Esophagus squamous epithelium (tissue), 5 donors: ENCODE results near the gene PDE7B. TPM values are rescaled to one million over a fixed set of nuclear protein-coding genes. Genes with fewer than 3 reads are reported as not detected.

ENCODE experiments used
- DNase-seq: peaks from one replicate; lab custom pipeline; 2025; lab: John Stamatoyannopoulos, UW
- H3K27ac ChIP-seq, 4 donors: fragments of 200-600 bp; sonication (generic); one replicate each; pipeline ENCODE4 v1.5.1; 2016 to 2019; ENCODE audit warnings: mild to moderate bottlenecking in 1 of 4
- H3K27me3 ChIP-seq, 4 donors: fragments of 200-600 bp; sonication (generic); 1 replicate in 3 of 4; 2 replicates in 1 of 4; pipeline versions ENCODE4 v1.5.1 to v1.6.0; 2017 to 2021; ENCODE audit warnings: antibody characterized with exemption in 1 of 4
- H3K36me3 ChIP-seq, 3 donors: fragments of 200-600 bp; sonication (generic); one replicate each; pipeline ENCODE4 v1.5.1; 2016 to 2019
- H3K4me1 ChIP-seq, 3 donors: fragments of 200-600 bp; sonication (generic); one replicate each; pipeline ENCODE4 v1.5.1; 2017 to 2019
- H3K4me3 ChIP-seq, 4 donors: fragments of 200-600 bp; sonication (generic); 1 replicate in 3 of 4; 2 replicates in 1 of 4; pipeline ENCODE4 v1.5.1; 2016 to 2019; ENCODE audit warnings: mild to moderate bottlenecking in 2 of 4, moderate library complexity in 1 of 4
- H3K9me3 ChIP-seq, 3 donors: fragments of 200-600 bp; sonication (generic); one replicate each; pipeline ENCODE4 v1.5.1; 2016 to 2019
- POLR2A ChIP-seq, 4 donors: fragments of 450-650 bp; IDR thresholded peaks; one replicate each; pipeline ENCODE4 v1.6.1; 2017; ENCODE audit warnings: antibody characterized with exemption in 4 of 4, mild to moderate bottlenecking in 4 of 4, moderate library complexity in 3 of 4
- WGBS, 2 donors: methylation state at CpG; one replicate each; pipeline ENCODE4 v1.1.5; 2018; 5-methylcytosine and 5-hydroxymethylcytosine counted together
- intact Hi-C: fragments of 100-400 bp; cut with DNase I; formaldehyde crosslinking; loops from one replicate; pipeline ENCODE4 v1.15.0; 2022
- total RNA-seq, 4 donors: library from RNA; depleted of rRNA; stranded (reverse); fragments of >200 nt; gene quantifications; one replicate each; pipeline ENCODE4 v1.1.0, GENCODE V29; 2016
- TF ChIP-seq, protein P1 (sequence below), 6 experiments: fragments of 450-650 bp in 4 of 6; fragments of 200-600 bp in 2 of 6; sonication (generic) in 2 of 6; IDR thresholded peaks; one replicate each; pipeline ENCODE4 v1.5.1; 2016 to 2019; ENCODE audit warnings: antibody characterized with exemption in 6 of 6, mild to moderate bottlenecking in 4 of 6, moderate library complexity in 4 of 6
- donor health status: DM: yes; HTN: yes; CAD: no.

Gene PDE7B
- total RNA-seq, 4 donors from 2014 or later = 0.08 to 6.1 (median 0.47) TPM

DNA sequence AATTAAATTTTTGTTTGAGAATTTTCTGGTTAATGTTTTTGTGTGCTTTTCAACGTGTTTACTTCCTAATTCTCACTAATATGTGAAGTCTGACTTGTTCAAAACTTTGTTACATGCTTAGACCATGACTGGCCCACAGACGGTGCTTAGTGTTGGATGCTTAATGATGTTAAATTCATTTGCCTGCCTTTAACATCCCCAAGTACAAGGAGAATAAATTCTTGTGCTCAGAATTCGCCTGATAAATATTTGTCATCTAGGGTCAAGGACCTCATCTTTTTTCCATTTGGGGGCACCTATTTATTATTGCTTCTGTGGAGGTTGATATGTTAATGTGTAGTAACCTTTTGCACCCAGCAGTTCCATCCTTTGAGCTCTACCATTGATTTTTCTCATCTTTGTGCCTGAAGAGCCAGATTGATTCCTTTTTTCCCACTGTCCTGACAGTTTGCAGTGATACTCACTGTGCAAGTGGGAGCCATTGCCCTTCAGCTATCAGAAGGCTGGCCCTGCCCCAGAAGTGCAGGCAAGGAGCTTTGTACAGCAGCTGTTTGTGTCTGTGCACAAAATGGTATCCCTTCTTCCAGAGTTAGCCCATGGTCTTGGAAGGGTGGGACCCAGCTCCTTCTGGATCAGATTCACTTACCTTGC lies 170.8 kb downstream of the PDE7B start:
- Histone ChIP-seq H3K27me3 (no peaks in the 10 kb centered on the region), H3K27ac (no peak overlapping the region), H3K9me3 (no peaks in the 10 kb centered on the region), H3K4me1 (no peaks in the 10 kb centered on the region), H3K4me3 (no peak overlapping the region), H3K36me3 (no peaks in the 10 kb centered on the region)
- TF ChIP-seq, protein P1, sequence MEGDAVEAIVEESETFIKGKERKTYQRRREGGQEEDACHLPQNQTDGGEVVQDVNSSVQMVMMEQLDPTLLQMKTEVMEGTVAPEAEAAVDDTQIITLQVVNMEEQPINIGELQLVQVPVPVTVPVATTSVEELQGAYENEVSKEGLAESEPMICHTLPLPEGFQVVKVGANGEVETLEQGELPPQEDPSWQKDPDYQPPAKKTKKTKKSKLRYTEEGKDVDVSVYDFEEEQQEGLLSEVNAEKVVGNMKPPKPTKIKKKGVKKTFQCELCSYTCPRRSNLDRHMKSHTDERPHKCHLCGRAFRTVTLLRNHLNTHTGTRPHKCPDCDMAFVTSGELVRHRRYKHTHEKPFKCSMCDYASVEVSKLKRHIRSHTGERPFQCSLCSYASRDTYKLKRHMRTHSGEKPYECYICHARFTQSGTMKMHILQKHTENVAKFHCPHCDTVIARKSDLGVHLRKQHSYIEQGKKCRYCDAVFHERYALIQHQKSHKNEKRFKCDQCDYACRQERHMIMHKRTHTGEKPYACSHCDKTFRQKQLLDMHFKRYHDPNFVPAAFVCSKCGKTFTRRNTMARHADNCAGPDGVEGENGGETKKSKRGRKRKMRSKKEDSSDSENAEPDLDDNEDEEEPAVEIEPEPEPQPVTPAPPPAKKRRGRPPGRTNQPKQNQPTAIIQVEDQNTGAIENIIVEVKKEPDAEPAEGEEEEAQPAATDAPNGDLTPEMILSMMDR (IDR thresholded peaks at IDR 0.05) = no peak
- intact Hi-C loops = no loop called here
- WGBS, 2 donors = 64 to 66% methylated on average over 3 of the region's 3 CpGs
- DNase-seq = no peak

GRCh38 chr6:136024711-136025110 lies 173.2 kb downstream of the PDE7B start:
- no peak overlapping the region for H3K4me3 ChIP-seq
- TF ChIP-seq POLR2A (IDR thresholded peaks at IDR 0.05) = no peak
- TF ChIP-seq, protein P1 (IDR thresholded peaks at IDR 0.05) = no peak
- no peak overlapping the region for H3K27ac ChIP-seq
- H3K4me1 ChIP-seq = no peaks in the 10 kb centered on the region
- DNase-seq = no peak
- intact Hi-C loops = no loop called here
- no peaks in the 10 kb centered on the region for H3K27me3 ChIP-seq
- WGBS, 2 donors = 70 to 81% methylated on average over 4 of the region's 4 CpGs
- H3K9me3 ChIP-seq = no peaks in the 10 kb centered on the region
- no peaks in the 10 kb centered on the region for H3K36me3 ChIP-seq

- WGBS, 2 donors = 55 to 100% methylated on average over 2 of the region's 2 CpGs
- Histone ChIP-seq H3K36me3 (no peaks in the 10 kb centered on the region), H3K4me1 (no peaks in the 10 kb centered on the region), H3K27ac (no peak overlapping the region), H3K27me3 (no peaks in the 10 kb centered on the region), H3K4me3 (no peak overlapping the region), H3K9me3 (no peaks in the 10 kb centered on the region)
- no peak for DNase-seq
- intact Hi-C loops = no loop called here
- TF ChIP-seq, protein P1 (IDR thresholded peaks at IDR 0.05) = no peak
- TF ChIP-seq POLR2A (IDR thresholded peaks at IDR 0.05) = no peak
Measured at GRCh38 chr6:136025736-136026135, 174.2 kb downstream of the PDE7B start.

GRCh38 chr6:136030131-136030530 lies 178.6 kb downstream of the PDE7B start:
- intact Hi-C loops = no loop called here
- DNase-seq = no peak
- Histone ChIP-seq H3K27ac (no peak overlapping the region), H3K4me3 (no peak overlapping the region), H3K9me3 (no peaks in the 10 kb centered on the region), H3K27me3 (no peaks in the 10 kb centered on the region), H3K4me1 (peaks cover 0 to 5% (median 0%) of the 10 kb centered on the region in 3 donors), H3K36me3 (no peaks in the 10 kb centered on the region)
- 64 to 80% methylated on average over 3 of the region's 3 CpGs for WGBS, 2 donors
- TF ChIP-seq POLR2A (IDR thresholded peaks at IDR 0.05) = no peak
- TF ChIP-seq, protein P1 (IDR thresholded peaks at IDR 0.05) = no peak

DNA sequence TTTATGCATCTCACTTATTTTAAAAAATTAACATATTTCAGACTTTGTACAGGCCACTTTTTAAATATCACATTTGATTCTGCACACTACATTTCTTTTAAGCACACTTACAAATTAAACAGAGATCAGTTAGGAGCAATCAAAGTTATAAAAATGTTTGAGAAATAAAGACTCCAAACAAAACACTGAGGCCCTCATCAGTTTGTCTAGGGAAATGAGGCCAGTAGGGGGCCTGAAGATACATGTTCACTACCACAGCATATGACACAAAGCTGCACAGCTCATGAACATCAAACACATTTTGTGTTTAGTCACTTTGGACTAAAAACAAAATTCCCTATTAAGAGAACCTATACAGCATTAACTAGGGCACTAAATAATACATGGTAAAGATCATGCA lies 180.5 kb downstream of the PDE7B start:
- H3K4me1 ChIP-seq = peaks cover 0 to 21% (median 0%) of the 10 kb centered on the region in 3 donors
- no peak for TF ChIP-seq POLR2A (IDR thresholded peaks at IDR 0.05)
- TF ChIP-seq, protein P1 (IDR thresholded peaks at IDR 0.05) = peak in 4 of 6 experiments; percentile 24 to 60 (median 49)
- H3K27ac ChIP-seq = no peak overlapping the region
- H3K4me3 ChIP-seq = no peak overlapping the region
- no peak for DNase-seq
- no peaks in the 10 kb centered on the region for H3K9me3 ChIP-seq
- intact Hi-C loops = no loop called here
- no peaks in the 10 kb centered on the region for H3K36me3 ChIP-seq
- no peaks in the 10 kb centered on the region for H3K27me3 ChIP-seq
